GM19035 (cell line): Measurements from ENCODE around the gene CRYAA.
"Not testable (repeated sequence)": the region's sequence is repeated elsewhere in the genome, so short reads cannot be mapped to it uniquely, and the experiment has no call there.

ENCODE experiments used
- ATAC-seq: cut with Tn5 transposase; IDR thresholded peaks from one replicate; pipeline ENCODE4 v1.9.1; 2021; ENCODE audit not compliant: unreplicated experiment

The CRYAA gene

GRCh38 chr21:43168708-43169107 is at the start of gene CRYAA:
CRYAA (plus strand) TSS chr21:43169008; CDS start chr21:43169100, 92 bp downstream.
- ATAC-seq = not testable (repeated sequence)

DNA sequence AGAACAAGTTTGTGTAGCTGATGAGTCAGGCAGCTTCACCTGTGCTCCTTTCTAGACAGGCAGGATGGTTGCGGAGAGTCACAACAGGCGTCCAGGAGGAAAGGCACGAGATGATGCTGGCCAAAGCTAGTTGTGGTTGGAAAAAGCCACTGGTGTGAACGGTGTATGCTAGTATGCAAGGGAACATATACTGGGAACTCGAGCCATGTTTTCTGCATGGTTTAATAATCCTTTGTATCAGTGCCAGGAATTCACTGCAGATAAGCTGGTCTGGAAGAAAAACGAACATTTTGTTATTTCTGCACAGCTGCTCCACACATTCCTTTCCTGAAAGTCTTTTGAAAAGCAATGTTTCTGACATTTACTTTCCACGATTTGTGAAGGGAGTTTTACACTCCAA is 38.7 kb upstream of the CRYAA start:
- not testable (repeated sequence) for ATAC-seq

GRCh38 chr21:43134520-43134919 is 34.3 kb upstream of the CRYAA start:
- not testable (repeated sequence) for ATAC-seq

DNA sequence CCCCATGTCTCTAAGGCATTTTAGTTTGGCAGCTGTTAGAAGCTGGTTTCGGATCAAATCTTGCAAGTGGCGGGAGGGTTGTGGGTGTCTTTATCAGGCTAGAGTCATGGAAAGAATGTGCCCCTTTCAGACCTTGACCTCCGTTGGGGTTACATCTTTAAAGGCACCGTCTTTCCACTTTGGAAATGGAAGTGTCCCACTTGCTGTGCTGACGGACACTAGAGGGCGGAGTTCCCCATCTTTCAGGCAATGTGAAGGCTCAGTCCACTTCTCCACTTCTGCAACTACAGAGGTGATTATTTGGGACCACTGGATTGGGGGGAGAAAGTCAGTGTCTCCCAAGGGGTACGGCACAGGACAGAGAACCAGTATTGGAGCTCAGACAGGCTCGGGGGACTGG is 29.9 kb upstream of the CRYAA start:
- ATAC-seq = not testable (repeated sequence)

- not testable (repeated sequence) for ATAC-seq
Observed at GRCh38 chr21:43141407-43141806, 27.4 kb upstream of the CRYAA start.

DNA sequence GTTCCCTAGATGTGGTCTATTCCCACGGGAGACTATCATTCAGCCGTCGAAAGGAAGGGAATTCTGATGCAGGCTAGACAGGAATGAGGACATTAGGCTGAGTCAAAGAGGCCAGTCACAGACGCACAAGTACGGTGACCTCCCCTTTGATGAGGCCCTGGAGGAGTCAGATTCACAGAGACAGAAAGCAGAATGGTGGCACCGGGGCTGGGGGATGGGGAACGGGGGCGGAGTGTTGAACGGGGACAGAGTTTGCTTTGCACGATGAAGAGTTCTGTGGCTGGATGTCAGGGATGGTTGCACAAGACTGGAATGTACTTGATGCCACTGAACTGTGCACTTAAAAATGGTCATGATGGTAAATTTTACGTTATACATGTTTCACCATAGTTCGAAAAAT is 22.2 kb upstream of the CRYAA start:
- not testable (repeated sequence) for ATAC-seq

- not testable (repeated sequence) for ATAC-seq
Observed at GRCh38 chr21:43147999-43148398, 20.8 kb upstream of the CRYAA start.

GRCh38 chr21:43149344-43149743 is 19.5 kb upstream of the CRYAA start:
- ATAC-seq = not testable (repeated sequence)

DNA sequence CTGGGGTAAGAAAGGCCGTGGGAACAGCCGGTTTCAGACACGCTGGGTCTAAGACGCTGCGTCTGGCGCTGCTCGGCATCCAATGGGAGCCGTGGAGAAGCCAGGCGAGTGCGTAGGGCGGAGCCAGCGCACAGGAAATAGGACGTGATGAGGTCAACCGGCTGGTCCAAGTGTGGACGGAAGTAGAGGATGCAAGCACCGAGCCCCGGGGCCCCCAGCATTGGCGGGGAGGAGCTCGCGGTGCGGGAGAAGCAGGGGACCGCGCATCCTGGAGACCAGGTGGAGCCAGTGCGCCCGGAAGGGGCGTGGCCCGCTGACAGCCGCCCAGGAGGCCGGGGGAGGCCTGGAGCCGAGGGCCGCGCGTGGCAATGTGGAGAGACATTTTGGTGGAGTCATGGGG is 15.2 kb upstream of the CRYAA start:
- not testable (repeated sequence) for ATAC-seq

DNA sequence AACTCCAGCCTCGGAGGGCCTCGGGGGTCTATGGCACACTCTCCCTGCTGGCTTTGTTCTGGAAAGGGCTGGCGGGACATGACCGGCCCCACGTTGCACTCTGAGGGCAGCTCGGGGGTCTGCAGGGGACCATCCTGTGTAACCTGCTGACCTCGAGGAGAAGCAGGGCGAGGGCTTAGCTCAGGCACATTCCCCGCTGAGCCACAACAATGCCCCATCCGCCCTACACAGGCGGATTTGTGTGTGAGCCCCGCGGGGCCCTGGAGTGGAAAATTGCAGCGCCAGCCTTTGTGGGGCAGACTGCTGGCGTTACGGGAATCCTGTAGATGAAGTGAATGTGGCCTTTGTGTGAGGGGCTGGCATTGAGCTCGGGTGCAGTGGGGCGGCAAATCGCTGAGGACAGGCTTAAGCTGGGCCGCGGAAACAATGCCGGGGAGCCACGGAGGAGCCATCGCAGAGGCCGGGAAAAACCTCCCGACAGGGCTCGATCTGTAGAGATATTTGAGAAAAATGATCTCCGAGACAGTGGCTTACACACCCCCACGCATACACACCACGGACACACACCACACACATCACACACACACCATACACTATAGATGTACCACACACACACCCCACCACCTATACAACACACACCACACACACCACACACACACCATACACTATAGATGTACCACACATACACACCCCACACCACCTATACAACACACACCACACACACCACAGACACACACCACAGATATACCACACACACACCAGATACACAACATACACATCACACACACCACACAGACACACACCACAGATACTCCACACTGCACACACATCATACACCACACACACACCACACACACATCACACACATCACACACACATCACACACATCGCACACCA is 9.3 kb upstream of the CRYAA start:
- not testable (repeated sequence) for ATAC-seq

DNA sequence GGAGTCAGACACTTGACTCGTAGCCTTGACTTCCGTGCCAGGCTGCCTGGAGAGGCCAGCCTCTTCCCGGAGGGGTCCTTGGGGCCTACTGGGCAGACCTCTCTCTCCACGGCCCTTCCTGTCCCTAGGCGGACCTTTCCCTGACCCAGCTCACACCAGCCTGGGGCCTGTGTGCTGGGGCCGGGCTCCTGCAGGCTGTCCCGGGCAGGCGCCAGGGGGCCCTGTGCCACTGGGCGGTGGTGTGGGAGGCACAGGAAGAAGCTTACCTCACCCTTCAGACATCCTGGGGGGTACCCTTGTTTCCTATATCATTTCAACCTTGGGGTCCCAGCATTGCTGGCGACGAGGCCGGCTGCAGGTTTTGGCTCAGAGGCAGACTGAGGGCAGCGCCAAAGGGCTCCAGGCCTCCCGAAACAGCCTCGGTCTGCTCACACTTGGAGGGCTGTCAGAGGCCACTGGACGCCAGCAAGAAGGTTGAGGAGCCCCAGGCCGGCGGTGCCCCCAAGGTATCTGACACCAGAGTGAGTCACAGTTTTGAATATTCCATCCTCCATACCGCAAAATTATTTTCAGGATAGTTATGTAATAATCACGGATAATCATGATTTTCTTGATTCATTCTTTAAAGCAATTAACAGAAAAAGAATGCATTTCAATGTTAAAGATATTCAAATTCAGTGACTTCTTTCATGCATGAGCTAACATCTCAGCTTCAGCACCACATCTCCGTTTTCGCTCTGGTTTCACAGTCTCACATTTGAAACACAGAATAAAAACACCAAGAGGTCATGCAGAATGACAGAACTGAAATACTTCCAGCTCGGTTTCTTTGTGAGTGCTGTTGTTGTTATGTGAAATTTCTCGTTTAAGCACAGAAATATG is 6.7 kb upstream of the CRYAA start:
- ATAC-seq = not testable (repeated sequence)

DNA sequence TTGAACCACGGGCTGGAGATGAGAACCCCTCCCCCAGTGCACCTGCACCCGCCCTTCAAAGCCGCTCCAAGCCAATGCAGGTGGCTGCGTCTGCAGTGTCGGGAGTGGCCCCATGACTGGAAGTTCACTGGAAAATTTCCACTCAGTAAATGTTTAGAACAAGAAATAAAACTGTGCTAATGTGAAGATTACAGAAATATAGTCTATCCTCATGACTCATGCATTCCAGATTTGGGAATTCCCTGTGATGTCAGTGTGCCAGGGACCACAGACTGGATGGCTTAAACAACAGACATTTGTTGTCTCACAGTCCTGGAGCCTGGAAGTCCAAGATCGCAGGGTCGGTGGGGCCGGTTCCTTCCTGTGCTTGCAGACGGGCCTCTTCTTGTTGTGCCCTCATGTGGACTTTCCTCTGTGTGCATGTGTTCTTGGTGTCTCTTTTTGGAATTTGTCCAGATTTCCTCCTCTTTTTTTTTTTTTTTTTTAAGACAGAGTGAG is 6.1 kb upstream of the CRYAA start:
- not testable (repeated sequence) for ATAC-seq

DNA sequence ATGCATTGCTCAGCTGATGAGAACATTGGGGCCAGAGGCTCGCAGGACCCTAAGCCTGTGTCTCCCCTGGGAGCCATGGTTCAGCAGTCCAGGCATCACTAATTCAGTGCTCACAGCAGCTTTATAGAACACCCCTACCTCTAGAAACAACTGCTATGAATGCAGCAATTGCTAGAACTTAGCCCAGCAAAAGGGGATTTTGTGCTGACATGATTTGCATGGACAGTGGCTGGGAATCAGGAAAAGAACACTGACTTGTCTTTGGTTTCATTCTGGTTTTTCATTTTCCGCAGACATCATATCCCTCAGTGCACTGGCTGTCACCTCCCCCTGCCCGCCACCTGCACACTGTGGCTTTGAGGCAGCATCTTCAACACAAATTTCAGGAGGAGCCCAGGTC is 4.0 kb upstream of the CRYAA start:
- not testable (repeated sequence) for ATAC-seq

- not testable (repeated sequence) for ATAC-seq
Observed at GRCh38 chr21:43165734-43166133, 3.1 kb upstream of the CRYAA start.

GRCh38 chr21:43169230-43169886 is 550 bp downstream of the CRYAA start:
- not testable (repeated sequence) for ATAC-seq

DNA sequence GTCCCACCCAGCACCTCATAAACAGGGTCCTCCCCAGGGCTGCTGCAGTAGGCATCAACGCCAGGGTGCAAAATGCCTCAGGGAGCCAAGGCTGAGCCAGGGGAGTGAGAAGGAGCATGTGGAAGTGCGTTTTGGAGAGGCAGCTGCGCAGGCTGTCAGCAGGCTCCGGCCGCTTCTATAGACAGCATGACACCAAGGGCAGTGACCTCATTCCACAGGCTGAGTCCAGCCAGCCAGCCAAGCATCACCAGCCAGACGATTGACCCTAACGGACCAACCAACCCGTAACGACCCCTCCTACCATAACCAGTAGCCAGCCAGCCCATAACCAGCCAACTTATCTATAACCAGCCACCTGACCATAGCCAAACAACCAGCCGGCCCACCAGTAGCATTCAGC is 1.1 kb downstream of the CRYAA start:
- ATAC-seq = not testable (repeated sequence)

DNA sequence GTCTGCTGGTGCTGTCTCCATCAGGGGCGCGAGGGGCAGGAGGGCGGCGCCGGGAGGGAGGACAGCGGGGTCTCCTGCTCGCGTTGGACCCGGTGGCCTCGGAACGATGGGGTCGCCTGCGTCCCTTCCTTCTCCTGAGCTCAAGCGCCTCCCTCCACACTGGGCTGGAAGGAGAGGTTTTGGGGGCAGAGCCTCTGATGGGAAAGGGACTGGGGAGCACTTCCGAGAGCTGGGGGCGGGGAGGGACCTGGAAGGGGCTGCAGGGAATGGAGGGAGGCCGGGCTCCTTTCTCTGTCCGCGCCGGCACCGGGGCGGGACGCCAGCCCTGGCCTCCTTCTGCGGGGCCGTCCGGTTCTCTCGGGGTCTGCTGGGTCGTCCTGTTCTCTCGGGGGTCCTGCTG is 4.0 kb downstream of the CRYAA start:
- ATAC-seq = not testable (repeated sequence)

DNA sequence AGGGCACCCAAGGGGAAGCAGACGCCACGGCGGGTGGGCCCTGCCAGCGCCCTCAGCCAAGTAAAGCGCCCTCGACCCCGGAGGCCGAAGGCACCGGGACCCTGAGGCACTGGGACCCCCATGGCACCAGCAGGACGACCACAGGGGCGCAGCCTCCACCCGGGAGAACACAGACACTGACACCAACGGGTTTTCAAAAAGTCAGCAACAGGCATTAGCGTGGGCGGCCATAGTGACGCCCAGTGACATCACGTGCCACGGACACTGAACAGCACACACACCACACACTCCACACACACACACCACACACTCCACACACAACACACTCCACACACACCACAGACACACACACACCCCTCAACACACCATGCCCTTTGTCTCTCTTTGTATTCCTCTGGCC is 4.6 kb downstream of the CRYAA start:
- not testable (repeated sequence) for ATAC-seq

DNA sequence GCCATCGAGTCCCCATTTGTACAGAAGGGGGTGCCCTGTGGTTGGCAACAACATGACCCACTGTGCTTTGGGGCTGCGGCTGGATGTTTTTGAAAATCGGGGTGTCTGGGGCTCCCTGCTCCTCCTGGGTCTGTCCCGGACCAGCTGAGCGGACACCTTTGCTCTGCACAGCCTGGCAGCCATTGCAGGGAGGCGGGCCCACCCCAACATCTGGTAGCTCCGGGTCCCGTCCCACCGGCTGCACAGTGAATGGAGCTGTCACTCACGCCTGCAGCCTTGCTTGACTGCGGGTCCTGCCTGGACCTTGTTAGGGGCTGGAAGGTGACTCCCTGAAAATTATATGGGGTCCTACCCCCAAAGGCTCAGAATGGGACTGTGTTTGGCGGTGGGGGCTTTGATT is 5.1 kb downstream of the CRYAA start:
- ATAC-seq = not testable (repeated sequence)

DNA sequence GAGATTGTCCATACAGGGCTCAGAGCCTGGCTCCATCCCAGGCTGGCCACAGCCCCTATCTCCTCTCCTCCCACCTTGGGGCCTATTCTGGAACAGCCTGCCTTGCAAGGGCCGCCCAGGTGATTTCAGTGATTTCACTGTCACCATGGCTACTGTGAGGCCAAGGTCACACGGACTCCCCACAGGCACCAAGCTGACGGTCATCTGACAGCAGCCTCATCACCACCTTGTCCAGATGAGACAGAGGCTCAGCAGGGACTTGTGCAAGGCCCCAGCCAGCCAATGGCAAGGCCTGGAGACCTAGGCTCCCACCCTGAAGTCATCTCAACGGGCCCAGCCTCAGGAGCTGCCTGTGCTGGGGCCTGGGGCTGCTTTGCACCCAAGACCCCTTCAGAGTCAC is 6.2 kb downstream of the CRYAA start:
- ATAC-seq = not testable (repeated sequence)

GRCh38 chr21:43176621-43177020 is 7.8 kb downstream of the CRYAA start:
- ATAC-seq = peak; percentile 70
